NCI-H748 (cell line): Measurements from ENCODE around the gene TMEM252.

Experiments
- DNase-seq: peaks from one replicate; lab custom pipeline; 2025; ENCODE audit not compliant: unreplicated experiment; lab: John Stamatoyannopoulos, UW

TMEM252 gene, protein sequence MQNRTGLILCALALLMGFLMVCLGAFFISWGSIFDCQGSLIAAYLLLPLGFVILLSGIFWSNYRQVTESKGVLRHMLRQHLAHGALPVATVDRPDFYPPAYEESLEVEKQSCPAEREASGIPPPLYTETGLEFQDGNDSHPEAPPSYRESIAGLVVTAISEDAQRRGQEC

DNA sequence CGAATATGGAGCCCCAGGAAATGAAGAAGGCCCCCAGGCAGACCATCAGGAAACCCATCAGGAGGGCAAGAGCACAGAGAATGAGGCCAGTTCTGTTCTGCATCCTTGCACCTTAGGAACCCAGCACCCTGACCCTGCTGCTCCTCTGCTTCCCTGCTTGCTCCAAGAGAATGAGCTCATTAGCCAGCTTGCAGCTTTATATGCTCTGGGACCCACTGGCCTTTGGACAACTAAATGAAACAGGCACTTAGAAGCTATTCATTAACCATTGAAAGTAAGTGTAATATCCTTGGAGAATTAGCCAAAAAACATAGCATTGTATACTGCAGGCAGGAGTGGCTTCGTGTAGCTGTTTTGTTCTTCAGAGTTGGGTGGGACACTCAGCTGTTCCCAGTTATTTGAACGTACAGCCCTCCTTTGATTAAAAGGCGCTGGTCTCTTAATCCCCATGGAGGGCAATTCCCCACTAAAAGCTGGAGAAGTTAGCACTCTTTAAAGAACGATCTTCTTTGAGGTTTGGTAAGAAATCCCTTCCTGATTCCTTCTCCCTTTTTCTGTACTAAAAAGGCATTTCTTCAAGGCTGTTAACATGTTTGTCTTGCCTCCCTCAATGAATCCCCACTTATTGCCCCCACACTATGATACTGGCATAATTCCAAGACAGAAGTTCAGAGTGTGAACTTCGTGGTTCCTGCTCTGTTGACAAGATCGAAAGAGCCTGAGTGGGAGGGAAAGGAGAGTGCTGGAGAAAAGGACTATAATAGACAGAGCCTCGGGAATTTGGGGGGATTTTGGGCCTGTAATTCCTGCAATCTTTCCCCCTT, at the start of gene TMEM252:
TSS of gene TMEM252 (minus strand) at position 172 of the 824 bp plus-strand sequence. CDS start at position 103, 69 bp downstream.
- DNase-seq, result no peak

DNA sequence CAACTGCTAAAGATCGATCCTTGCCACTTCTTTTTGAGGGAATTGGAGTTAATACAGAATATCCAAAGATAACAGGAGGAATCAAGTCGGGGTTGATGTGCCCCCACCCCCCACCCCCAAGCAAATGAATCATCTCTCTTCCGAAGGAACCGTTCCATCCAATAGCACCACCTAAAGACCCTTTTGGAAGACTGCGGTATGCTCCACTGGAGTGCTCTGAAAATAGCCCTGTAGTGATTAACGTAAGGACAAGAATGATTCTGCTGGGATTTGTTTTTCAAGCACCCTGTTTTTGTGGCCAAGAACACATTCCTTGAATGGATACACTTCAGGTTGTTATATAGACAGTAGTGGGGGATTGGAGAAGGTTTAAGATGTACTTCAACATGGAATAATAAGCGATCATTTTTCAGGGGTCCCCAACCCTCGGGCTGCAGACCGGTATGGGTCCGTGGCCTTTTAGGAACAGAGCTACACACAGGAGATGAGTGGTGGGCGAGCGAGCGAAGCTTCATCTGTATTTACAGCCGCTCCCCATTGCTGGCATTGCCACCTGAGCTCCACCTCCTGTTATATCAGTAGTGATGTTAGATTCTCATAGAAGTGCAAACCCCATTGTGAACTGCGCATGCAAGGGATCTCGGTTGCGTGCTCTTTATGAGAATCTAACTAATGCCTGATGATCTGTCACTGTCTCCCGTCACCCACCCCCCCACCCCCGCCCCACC, 44.5 kb upstream of the TMEM252 start:
- peak; percentile 78 for DNase-seq

DNA sequence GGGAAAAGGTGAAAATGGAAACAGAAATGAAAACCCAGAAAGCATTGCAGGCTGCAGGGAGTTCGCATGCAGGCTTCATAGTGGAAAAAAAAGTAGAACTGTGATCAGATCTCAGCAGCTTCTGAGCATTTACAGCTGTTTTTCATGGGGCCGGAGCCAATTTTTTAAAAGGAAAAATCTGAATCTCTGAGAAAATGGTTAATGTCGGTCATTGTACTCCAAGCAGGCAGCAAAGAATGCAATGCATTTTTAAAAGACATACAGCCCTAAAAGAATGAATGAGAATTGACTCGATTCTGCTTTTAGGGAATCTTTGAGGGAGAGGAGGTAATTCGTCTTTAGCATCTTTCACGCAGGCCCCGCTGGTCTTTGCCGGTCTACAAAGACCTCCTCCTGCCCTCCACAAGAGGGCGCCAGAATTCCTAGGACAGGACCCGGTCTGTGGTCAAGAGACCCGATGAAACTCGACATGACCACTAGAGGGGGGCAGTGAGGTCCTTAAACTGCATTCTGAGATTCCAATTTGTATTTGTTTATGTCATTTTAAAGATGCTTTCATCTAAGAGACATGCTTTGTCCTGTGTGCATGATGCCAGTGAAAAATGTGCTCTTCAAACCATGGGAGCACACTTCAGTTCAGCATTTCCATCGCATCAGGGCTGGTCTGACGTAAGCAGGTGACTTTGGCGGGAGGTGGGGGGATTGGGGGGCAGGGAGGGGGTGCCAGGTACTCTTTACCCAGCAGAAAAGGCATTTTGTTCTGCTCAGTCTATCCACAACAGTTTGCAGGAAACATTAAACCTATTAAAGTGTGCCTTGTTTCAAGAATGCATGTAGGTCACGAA, 43.7 kb upstream of the TMEM252 start:
- peak; percentile 90 for DNase-seq

DNA sequence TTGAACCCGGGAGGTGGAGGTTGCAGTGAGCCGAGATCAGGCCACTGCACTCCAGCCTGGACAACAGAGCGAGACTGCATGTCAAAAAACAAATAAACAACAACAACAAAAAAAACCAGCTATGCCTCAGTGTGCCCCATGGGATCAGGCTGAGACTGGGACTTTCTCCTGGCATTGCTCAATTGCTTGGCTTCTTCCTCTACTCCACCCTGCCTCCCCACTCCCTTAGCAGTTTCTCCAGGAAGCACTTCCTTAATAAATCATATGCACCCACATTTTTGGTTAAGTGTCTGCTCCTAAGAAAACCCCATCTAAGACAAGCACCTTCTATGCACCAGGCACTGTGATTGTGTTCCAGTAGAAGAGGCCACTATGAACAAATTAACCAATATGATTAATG, 41.0 kb upstream of the TMEM252 start:
- no peak for DNase-seq

DNA sequence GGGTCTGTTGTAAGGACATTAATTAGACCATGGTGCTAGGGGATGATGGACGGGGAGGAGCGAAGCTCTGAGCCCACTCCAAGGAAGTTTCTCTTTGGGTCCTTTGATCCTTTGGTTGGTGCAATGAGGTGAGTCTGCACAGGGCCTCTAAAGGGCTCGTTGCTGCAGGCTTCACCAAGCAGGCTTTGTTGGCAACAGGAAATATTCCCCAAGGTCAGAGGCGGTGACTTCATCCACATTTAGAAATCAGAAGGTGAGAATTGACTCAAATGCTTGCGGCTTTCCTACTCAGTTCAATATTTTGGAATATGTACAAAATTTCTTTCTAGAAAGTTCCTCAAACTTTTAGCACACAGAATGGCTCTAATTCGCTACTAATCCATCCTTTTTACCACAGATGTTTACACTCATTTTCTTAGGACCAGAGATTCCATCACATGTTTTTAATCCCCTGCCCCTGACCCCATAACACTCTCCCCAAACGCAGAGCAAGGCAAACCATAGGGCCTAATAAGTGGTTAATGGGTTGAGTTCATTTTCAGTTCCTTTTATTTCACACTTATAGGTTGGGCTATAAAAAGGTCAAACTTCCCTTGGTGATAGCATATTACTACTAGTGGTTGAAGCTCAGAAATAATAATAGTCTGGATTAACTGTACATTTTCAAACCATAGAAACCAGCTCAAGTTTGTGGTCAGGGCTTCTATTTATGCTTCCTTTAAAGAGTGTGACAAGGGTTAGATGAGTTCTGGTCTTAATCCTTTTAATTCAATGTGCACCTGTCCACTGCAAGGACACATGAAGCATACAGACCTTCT, 37.3 kb upstream of the TMEM252 start:
- DNase-seq, result no peak

DNA sequence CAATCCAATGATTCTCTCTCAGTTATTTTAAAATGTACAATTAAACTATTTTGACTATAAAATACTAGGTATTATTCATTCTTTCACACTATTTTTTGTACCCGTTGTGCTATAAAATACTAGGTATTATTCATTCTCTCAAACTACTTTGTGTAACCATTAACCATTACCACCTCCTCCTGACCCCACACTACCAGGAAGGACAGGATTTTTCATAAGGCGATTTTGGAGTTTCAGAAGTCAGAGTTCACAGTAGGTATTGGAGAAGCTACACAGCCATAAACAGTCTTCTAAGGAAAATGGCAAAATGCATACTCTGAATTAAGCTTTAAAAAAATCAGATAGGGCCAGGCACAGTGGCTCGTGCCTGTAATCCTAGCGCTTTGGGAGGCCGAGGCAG, 35.1 kb upstream of the TMEM252 start:
- DNase-seq, result no peak

DNA sequence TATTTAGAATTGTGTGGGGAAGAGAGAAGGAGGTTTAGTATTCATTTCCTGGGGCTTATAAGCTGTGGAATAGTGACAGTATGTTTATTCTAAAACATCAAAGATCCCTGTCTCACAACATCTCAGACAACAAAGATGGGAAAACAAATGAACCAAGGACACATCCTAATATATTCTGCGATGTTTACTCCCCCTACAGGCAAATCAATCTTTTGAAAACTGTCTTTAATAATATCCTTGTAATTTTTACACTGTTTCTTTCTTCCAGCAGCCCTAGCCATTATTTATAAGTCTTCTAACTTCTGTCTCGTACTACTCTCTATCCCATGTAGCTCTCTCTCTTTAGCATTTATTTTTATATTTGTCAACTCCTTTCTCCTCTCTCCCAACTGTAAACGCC, 33.5 kb upstream of the TMEM252 start:
- no peak for DNase-seq

DNA sequence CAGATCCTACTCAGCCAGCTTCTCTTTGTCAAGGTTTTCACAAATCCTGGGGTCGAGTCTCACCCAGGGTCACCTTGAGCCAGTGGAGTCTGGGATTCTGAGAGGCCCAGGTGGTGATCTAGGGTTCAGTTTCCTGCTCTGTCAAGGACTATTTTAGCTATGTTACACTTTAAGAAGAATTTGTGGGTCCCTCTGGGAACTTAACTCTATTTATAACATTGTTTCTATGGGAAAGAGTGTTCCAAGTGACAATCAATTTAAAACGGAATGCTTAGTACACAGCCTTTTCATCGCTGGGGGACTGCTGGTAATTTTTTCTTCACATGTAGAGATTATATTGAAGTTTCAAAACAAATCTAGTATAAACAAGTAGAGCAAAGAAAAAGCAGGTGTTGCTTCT, 26.9 kb upstream of the TMEM252 start:
- no peak for DNase-seq

DNA sequence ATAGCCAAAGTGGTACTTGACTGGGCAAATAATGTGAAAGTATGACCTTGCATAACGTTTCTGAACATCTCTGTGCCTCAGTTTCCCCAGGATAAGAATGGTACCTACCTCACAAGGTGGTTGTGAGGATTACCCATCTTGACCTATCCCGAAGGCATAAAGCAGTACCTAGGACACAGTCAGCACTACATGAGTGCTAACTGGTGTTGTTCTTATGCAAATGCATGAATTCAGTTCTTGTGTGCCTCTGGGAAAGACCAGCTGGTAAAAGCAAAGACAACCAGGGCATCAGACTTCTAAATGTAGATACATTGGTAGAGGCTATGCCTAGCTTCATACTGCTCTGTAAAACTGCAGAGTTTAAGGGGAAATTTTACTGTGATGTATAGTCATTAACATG, 21.8 kb upstream of the TMEM252 start:
- DNase-seq, result no peak

DNA sequence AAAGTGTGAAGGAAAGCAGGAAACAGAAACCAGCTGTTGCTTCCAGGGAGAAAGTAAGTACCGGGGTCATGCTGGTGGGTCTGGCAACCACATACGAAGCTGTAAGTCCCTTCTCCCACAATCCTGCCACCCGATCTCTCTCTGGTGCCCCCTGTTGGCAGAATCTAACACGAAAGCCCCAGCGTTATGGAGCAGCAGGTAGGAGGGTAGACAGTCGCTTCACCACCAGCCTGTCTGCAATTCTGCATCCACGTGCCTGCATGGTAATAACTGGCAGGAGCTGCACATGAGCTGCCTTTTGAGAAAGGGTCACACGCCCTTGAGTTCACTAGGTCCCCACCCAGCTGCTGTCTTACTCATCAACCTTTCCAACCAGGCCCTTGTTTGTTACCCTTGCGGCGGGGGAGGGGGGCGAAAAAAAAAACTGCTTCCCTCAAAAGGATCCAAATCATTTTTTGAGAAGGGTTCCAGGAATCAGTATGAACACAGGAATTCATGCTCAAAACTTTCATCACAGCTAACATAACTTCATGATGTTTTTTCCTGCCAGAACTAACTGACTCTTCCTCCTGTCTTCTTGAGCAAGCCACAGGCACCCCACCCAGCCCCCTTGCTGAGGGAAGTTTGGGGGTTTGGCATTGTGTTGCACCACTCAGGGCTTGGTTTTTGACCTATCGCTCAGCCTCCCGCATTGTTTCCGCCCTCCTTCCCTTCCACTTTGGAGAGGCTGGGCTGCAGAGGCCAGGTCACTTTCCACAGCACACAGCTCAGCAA, 19.6 kb upstream of the TMEM252 start:
- DNase-seq, result peak; percentile 53

DNA sequence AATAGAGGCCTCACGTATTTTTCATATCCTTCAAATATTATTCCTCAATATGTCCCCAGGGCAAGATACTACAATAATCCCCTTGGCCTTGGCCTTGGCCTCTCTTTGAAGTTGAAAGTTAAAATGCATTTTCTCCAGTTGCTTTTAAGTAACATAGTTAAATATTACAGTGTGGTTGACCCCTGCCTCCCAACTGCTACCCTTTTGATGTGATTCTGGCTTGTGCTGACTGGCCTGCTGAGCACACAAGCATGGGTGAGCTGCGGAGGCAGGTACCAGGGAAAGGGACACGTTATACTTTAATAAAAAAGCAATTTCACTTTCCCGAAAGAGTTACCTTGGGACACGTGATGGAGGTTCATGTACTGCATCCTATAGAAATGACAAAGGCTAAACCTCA, 17.9 kb upstream of the TMEM252 start:
- no peak for DNase-seq

DNA sequence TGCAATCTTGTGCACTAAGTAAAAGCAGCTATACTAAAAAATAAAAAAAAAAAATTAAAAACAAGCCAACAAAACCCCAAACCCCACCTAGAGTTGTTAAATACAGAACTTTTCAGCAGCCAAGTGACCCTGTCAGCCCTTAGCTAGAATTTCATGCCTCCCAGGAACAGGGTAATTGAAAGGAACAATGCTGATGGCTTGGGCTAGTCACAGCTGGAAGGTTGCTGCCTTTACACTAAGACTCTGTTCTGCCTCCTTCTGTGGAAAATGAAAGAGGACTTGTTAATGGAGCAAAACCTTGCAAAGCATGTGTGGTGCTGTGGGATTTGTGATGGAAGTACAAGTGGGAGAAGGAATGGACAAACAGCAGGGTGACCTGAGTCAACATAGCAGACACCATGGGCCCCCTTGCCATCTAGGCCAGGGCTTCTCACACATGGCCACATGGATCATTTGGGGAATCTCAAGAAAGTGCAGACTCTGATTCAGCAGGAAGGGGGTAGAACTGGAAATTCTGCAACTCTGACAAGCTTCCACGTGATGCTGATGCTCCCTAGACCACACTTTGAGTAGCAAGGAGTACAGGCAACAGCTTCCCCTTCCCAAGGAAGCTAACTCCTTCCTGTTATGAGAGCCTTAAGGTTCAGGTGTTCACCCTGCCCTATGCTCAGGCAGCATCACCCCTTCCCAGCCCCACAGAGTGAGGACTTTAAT, 14.9 kb upstream of the TMEM252 start:
- no peak for DNase-seq

DNA sequence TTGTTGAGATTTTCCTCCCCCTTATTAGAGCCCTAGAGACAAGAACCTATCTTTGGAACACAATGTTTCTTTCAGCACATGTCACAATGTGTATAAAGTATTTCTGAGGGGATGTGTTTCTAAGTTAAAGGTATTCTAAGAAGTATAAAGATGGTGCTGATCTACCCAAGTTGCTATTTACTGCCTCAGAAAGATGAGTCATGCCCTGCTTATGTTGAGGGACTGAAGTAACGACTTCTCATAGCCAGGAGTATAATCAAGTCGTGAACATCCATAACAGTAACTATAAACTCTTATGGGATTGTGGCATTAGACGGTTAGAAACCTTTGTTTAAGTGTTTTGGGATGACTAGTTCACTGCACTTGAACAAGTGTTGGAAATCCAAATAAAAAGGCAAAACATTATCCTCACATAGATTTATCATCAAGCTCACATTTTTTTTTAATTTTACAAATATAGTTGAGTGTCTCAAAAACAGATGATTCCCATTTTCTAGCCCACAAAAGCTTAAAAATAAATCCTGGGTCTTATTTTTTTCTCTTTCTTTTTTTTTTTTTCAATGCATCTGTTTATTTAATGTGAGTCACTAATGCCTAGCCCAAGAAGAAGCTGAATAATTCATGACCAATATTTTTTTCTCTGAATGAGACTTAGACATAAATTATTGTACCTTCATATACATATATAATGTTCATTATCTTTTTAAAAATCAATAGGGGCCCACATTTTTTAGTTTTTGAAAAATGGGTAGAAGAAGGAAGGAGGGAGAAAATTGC, 12.2 kb upstream of the TMEM252 start:
- no peak for DNase-seq

DNA sequence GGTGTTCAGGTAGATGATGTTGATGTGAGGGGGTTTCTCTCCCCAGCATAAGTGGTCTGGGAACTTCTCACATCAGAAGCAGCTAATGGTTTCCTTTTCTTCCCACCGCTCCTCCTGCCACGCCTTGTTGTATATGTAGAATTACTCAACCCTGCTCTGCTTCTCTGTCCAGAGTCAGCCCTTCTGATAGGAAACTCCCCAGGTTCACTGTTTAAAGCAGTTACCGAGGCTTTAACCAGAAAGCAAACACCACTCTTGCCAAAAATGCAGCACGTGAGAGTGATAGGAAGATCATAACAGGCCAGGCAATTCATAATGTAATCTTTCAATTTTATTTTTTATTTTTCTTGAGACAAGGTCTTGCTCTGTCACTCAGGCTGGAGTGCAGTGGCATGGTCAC, 10.5 kb upstream of the TMEM252 start:
- no peak for DNase-seq

DNA sequence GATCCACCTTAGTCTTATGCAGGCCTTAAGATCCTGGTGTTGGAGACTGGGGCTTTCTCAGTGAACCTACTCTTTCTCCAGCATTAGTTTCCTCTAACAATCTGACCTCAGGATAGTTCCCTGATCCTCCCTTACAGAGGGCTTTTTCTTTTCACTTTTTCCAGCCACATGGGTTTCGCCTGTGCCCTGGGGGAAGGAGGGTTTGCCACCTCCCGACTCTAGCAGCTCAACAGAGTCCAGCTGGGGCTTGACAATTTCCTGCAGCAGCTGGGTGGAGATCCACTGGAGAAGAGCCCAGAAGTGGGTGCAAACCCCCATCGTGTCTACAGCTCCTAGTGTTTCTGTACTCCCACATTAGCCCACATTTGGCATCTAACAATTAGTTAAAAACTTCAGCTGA, 7.6 kb upstream of the TMEM252 start:
- no peak for DNase-seq

DNA sequence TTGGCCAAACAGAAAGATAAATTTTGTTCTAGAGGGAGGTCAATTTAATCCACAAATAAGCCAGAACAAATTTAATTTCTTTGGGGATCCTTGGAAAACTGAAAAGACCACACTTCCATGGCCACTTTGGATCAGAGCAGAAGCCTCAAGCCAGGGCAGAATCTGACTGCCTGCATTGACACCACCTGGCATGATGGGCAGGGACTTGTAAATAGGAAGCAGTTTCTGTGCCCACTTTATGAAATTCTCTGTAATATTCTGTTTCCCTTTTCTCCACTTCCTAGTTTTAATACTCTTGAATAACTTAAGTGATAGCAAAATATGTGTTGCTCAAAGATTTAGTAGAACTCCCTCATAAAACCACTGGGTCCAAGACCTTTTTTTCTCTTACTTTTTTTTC, 6.7 kb upstream of the TMEM252 start:
- DNase-seq, result no peak

DNA sequence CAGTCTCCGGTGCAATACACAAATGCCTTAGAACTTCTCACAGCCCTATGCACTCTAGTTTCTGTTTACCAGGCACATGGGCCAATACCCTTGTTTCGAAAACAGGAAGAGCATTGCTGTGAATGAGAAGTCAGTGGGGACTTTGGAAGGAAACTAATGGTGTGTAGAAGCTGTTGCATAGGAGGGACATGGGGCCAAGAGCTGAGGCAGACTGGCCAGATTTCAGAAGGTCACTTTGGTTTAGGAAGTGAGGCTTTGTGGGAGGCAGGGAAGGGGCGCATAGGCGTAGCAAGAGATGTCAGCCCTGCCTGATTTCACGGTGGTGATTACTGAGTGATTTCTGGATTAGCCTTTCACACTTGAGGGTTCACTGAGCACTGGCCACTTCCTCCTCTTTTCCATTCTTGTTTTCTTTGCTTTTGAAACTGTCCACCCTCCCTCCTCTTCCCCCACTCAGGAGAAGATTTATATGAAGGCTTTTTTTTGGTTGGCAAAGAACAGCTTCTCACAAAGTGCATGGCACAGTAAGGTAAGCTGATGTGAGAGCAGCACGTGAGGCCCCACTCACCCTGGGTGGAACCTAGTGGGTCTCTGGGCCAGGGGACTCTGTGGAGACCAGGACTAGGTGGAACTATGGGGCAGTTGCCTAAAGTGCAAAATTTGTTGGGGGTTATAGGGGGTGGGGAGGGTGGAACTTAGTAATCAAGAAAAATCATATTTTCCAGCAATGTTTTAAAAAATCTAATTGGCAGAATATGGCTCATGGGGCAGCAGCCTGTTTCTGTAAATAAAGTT, 6.1 kb upstream of the TMEM252 start:
- no peak for DNase-seq
